WTC11 (cell line): Measurements from ENCODE around the gene GPATCH1. TPM values are rescaled to one million over a fixed set of nuclear protein-coding genes. Genes with fewer than 3 reads are reported as not detected.

Source experiments
- ATF1 ChIP-seq: sonication (generic); formaldehyde crosslinking; IDR thresholded peaks from 2 replicates; pipeline ENCODE4 v1.8.1; 2023; ENCODE audit warnings: mild to moderate bottlenecking, moderate library complexity, missing genetic modification reagents
- CREM ChIP-seq: sonication (generic); formaldehyde crosslinking; IDR thresholded peaks from 2 replicates; pipeline ENCODE4 v1.8.1; 2022; ENCODE audit warnings: mild to moderate bottlenecking, missing genetic modification reagents, moderate library complexity
- ELF4 ChIP-seq: sonication (generic); formaldehyde crosslinking; IDR thresholded peaks from 2 replicates; pipeline ENCODE4 v1.8.1; 2022; ENCODE audit warnings: low read depth, mild to moderate bottlenecking, moderate library complexity, missing genetic modification reagents
- EMX1 ChIP-seq: fragments of 250-450 bp; sonication (Bioruptor Pico); IDR thresholded peaks from 2 replicates; pipeline ENCODE4 v1.8.0; 2021; ENCODE audit warnings: mild to moderate bottlenecking
- ESRRA ChIP-seq: sonication (generic); formaldehyde crosslinking; IDR thresholded peaks from 2 replicates; pipeline ENCODE4 v1.8.1; 2022; ENCODE audit warnings: mild to moderate bottlenecking, missing genetic modification reagents, borderline replicate concordance
- FOXK1 ChIP-seq: sonication (generic); formaldehyde crosslinking; IDR thresholded peaks from 2 replicates; pipeline ENCODE4 v1.8.0; 2022; ENCODE audit warnings: mild to moderate bottlenecking, moderate library complexity, missing genetic modification reagents
- MXD4 ChIP-seq: fragments of 250-450 bp; sonication (Bioruptor Pico); IDR thresholded peaks from 2 replicates; pipeline ENCODE4 v1.8.0; 2021; ENCODE audit warnings: mild to moderate bottlenecking, moderate library complexity, borderline replicate concordance
- NR3C1 ChIP-seq: sonication (generic); formaldehyde crosslinking; conservative IDR thresholded peaks from 2 replicates; pipeline ENCODE4 v1.8.1; 2023; ENCODE audit warnings: low read depth, mild to moderate bottlenecking, missing genetic modification reagents
- PRDM15 ChIP-seq: sonication (generic); formaldehyde crosslinking; IDR thresholded peaks from 2 replicates; pipeline ENCODE4 v1.8.0; 2022; ENCODE audit warnings: missing genetic modification reagents
- PRRX2 ChIP-seq: fragments of 250-450 bp; sonication (Bioruptor Pico); IDR thresholded peaks from 2 replicates; pipeline ENCODE4 v1.8.0; 2021; ENCODE audit warnings: mild to moderate bottlenecking
- STAT6 ChIP-seq: sonication (generic); formaldehyde crosslinking; conservative IDR thresholded peaks from 2 replicates; pipeline ENCODE4 v1.8.1; 2023; ENCODE audit warnings: mild to moderate bottlenecking, low read depth, missing genetic modification reagents, moderate library complexity
- ZNF263 ChIP-seq: sonication (generic); formaldehyde crosslinking; IDR thresholded peaks from 2 replicates; pipeline ENCODE4 v1.8.1; 2022; ENCODE audit warnings: low read depth, mild to moderate bottlenecking, moderate library complexity, missing genetic modification reagents
- total RNA-seq: library from RNA; stranded (reverse); gene quantifications from 3 replicates; pipeline ENCODE4 v1.2.3, GENCODE V29; 2021
- TF ChIP-seq, protein P1 (sequence below): sonication (generic); formaldehyde crosslinking; IDR thresholded peaks from 2 replicates; pipeline ENCODE4 v1.8.1; 2023; ENCODE audit warnings: mild to moderate bottlenecking, missing genetic modification reagents, moderate library complexity
- TF ChIP-seq, protein P2 (sequence below): fragments of 200-600 bp; IDR thresholded peaks from 2 replicates; pipeline ENCODE4 v1.8.0; 2022; ENCODE audit warnings: antibody characterized with exemption
- TF ChIP-seq, protein P3 (sequence below): sonication (generic); formaldehyde crosslinking; IDR thresholded peaks from 2 replicates; pipeline ENCODE4 v1.8.1; 2023; ENCODE audit warnings: mild to moderate bottlenecking, missing genetic modification reagents, borderline replicate concordance
- TF ChIP-seq, protein P4 (sequence below): sonication (generic); formaldehyde crosslinking; IDR thresholded peaks from 2 replicates; pipeline ENCODE4 v1.8.0; 2023; ENCODE audit warnings: mild to moderate bottlenecking, missing genetic modification reagents
- TF ChIP-seq, protein P5 (sequence below): sonication (generic); formaldehyde crosslinking; IDR thresholded peaks from 2 replicates; pipeline ENCODE4 v1.8.0; 2023; ENCODE audit warnings: missing genetic modification reagents
- TF ChIP-seq, protein P6 (sequence below): sonication (generic); formaldehyde crosslinking; IDR thresholded peaks from 2 replicates; pipeline ENCODE4 v1.8.1; 2022; ENCODE audit warnings: mild to moderate bottlenecking, missing genetic modification reagents, moderate library complexity, borderline replicate concordance
- TF ChIP-seq, protein P7 (sequence below): fragments of 250-450 bp; sonication (Bioruptor Pico); IDR thresholded peaks from 2 replicates; pipeline ENCODE4 v1.9.0; 2021; ENCODE audit warnings: moderate library complexity, mild to moderate bottlenecking, inconsistent platforms, borderline replicate concordance

GPATCH1 gene
- total RNA-seq, 1 experiment from 2014 or later = 10.7 TPM

DNA sequence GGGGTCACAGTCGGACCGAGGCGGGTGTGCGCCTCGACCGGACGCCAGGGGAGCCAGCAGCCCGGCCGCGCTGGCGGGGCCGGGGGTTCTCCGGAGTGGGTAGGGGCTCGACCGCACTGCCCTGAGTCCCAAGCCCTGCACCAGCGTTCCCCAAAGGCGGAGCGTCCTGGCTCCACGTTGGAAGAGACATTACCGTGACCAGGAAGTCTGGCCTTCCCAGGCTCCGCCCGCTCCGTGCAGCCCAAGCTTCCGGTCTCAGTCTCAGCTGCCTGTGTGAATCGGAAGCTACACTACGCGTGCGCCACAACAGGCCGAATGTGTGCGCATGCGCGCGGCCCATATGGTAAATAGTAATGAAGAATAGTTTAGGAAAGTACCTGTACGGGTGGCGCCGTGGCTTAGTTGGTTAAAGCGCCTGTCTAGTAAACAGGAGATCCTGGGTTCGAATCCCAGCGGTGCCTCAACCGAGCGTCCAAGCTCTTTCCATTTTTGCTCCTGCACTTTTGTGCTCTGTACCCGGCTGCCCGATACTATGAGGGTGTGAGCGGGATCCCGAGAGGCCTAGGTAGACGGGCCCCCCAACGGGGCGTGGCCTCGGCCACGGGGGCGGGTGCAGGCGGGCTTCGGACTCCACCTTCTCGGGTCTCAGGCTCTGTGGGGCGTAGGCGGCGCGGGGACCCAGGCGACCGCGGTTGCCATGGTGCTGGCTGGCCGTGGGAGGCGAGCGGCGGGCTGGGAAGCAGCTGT, 95.9 kb downstream of the GPATCH1 start (continued):
- TF ChIP-seq, protein P1, sequence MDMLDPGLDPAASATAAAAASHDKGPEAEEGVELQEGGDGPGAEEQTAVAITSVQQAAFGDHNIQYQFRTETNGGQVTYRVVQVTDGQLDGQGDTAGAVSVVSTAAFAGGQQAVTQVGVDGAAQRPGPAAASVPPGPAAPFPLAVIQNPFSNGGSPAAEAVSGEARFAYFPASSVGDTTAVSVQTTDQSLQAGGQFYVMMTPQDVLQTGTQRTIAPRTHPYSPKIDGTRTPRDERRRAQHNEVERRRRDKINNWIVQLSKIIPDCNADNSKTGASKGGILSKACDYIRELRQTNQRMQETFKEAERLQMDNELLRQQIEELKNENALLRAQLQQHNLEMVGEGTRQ (CRISPR knock-in tag) = no peak
- TF ChIP-seq MXD4 (CRISPR knock-in tag) (no peak), STAT6 (CRISPR knock-in tag) (no peak), FOXK1 (CRISPR knock-in tag) (no peak; the same call in none of the 2 replicates), ELF4 (no peak), PRDM15 (no peak), ESRRA (CRISPR knock-in tag) (no peak), ATF1 (no peak), EMX1 (no peak), CREM (CRISPR knock-in tag) (peak; percentile 72), PRRX2 (CRISPR knock-in tag) (no peak), NR3C1 (CRISPR knock-in tag) (no peak), ZNF263 (CRISPR knock-in tag) (no peak)
- TF ChIP-seq, protein P2, sequence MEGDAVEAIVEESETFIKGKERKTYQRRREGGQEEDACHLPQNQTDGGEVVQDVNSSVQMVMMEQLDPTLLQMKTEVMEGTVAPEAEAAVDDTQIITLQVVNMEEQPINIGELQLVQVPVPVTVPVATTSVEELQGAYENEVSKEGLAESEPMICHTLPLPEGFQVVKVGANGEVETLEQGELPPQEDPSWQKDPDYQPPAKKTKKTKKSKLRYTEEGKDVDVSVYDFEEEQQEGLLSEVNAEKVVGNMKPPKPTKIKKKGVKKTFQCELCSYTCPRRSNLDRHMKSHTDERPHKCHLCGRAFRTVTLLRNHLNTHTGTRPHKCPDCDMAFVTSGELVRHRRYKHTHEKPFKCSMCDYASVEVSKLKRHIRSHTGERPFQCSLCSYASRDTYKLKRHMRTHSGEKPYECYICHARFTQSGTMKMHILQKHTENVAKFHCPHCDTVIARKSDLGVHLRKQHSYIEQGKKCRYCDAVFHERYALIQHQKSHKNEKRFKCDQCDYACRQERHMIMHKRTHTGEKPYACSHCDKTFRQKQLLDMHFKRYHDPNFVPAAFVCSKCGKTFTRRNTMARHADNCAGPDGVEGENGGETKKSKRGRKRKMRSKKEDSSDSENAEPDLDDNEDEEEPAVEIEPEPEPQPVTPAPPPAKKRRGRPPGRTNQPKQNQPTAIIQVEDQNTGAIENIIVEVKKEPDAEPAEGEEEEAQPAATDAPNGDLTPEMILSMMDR = no peak
- TF ChIP-seq, protein P3, sequence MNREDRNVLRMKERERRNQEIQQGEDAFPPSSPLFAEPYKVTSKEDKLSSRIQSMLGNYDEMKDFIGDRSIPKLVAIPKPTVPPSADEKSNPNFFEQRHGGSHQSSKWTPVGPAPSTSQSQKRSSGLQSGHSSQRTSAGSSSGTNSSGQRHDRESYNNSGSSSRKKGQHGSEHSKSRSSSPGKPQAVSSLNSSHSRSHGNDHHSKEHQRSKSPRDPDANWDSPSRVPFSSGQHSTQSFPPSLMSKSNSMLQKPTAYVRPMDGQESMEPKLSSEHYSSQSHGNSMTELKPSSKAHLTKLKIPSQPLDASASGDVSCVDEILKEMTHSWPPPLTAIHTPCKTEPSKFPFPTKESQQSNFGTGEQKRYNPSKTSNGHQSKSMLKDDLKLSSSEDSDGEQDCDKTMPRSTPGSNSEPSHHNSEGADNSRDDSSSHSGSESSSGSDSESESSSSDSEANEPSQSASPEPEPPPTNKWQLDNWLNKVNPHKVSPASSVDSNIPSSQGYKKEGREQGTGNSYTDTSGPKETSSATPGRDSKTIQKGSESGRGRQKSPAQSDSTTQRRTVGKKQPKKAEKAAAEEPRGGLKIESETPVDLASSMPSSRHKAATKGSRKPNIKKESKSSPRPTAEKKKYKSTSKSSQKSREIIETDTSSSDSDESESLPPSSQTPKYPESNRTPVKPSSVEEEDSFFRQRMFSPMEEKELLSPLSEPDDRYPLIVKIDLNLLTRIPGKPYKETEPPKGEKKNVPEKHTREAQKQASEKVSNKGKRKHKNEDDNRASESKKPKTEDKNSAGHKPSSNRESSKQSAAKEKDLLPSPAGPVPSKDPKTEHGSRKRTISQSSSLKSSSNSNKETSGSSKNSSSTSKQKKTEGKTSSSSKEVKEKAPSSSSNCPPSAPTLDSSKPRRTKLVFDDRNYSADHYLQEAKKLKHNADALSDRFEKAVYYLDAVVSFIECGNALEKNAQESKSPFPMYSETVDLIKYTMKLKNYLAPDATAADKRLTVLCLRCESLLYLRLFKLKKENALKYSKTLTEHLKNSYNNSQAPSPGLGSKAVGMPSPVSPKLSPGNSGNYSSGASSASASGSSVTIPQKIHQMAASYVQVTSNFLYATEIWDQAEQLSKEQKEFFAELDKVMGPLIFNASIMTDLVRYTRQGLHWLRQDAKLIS = no peak
- TF ChIP-seq, protein P4, sequence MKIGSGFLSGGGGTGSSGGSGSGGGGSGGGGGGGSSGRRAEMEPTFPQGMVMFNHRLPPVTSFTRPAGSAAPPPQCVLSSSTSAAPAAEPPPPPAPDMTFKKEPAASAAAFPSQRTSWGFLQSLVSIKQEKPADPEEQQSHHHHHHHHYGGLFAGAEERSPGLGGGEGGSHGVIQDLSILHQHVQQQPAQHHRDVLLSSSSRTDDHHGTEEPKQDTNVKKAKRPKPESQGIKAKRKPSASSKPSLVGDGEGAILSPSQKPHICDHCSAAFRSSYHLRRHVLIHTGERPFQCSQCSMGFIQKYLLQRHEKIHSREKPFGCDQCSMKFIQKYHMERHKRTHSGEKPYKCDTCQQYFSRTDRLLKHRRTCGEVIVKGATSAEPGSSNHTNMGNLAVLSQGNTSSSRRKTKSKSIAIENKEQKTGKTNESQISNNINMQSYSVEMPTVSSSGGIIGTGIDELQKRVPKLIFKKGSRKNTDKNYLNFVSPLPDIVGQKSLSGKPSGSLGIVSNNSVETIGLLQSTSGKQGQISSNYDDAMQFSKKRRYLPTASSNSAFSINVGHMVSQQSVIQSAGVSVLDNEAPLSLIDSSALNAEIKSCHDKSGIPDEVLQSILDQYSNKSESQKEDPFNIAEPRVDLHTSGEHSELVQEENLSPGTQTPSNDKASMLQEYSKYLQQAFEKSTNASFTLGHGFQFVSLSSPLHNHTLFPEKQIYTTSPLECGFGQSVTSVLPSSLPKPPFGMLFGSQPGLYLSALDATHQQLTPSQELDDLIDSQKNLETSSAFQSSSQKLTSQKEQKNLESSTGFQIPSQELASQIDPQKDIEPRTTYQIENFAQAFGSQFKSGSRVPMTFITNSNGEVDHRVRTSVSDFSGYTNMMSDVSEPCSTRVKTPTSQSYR (CRISPR knock-in tag) = no peak
- TF ChIP-seq, protein P5, sequence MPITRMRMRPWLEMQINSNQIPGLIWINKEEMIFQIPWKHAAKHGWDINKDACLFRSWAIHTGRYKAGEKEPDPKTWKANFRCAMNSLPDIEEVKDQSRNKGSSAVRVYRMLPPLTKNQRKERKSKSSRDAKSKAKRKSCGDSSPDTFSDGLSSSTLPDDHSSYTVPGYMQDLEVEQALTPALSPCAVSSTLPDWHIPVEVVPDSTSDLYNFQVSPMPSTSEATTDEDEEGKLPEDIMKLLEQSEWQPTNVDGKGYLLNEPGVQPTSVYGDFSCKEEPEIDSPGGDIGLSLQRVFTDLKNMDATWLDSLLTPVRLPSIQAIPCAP (CRISPR knock-in tag) = 0 out of 2 replicates have a peak, but pooled peaks have one; percentile 29
- TF ChIP-seq, protein P6, sequence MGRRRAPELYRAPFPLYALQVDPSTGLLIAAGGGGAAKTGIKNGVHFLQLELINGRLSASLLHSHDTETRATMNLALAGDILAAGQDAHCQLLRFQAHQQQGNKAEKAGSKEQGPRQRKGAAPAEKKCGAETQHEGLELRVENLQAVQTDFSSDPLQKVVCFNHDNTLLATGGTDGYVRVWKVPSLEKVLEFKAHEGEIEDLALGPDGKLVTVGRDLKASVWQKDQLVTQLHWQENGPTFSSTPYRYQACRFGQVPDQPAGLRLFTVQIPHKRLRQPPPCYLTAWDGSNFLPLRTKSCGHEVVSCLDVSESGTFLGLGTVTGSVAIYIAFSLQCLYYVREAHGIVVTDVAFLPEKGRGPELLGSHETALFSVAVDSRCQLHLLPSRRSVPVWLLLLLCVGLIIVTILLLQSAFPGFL (CRISPR knock-in tag) = no peak
- TF ChIP-seq, protein P7, sequence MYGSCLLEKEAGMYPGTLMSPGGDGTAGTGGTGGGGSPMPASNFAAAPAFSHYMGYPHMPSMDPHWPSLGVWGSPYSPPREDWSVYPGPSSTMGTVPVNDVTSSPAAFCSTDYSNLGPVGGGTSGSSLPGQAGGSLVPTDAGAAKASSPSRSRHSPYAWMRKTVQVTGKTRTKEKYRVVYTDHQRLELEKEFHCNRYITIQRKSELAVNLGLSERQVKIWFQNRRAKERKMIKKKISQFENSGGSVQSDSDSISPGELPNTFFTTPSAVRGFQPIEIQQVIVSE (CRISPR knock-in tag) = no peak
